H1 (cell line): ENCODE results near the gene MUC5B.

Experiments used
- CBX8 ChIP-seq: fragments of 300-800, 300-1000 bp; sonication (generic); IDR thresholded peaks from 2 replicates; pipeline ENCODE4 v1.7.1; 2016; ENCODE audit warnings: low read depth, low read length, borderline replicate concordance
- EGR1 ChIP-seq: IDR thresholded peaks from 2 replicates; pipeline ENCODE4 v1.6.1; 2011; ENCODE audit warnings: low read depth, low read length, borderline replicate concordance
- GABPA ChIP-seq: IDR thresholded peaks from 2 replicates; pipeline ENCODE4 v1.6.1; 2011; ENCODE audit warnings: mild to moderate bottlenecking, low read length, moderate library complexity, borderline replicate concordance; ENCODE audit not compliant: insufficient read depth
- HDAC2 ChIP-seq, 2 experiments: fragments of 300-600 bp in 1 of 2; sonication (generic) in 1 of 2; IDR thresholded peaks; 2 replicates each; pipeline ENCODE4 v1.6.1; 2011 to 2012; ENCODE audit warnings: low read depth in 2 of 2, low read length in 2 of 2, mild to moderate bottlenecking in 2 of 2, moderate library complexity in 2 of 2, borderline replicate concordance in 1 of 2, inconsistent platforms in 1 of 2
- MAFK ChIP-seq: IDR thresholded peaks from 2 replicates; pipeline ENCODE4 v1.6.1; 2012; ENCODE audit warnings: low read depth, mild to moderate bottlenecking, improper control_type of control experiment, low read length
- POLR2A ChIP-seq, 2 experiments: IDR thresholded peaks; 1 replicate in 1 of 2; 2 replicates in 1 of 2; pipeline ENCODE4 v1.6.1; 2011; ENCODE audit warnings: low read depth in 2 of 2, low read length in 2 of 2, mild to moderate bottlenecking in 2 of 2; ENCODE audit errors: control extremely low read depth in 1 of 2
- POLR2AphosphoS5 ChIP-seq: IDR thresholded peaks from 2 replicates; pipeline ENCODE4 v1.6.1; 2011; ENCODE audit warnings: low read depth, low read length
- RAD21 ChIP-seq, 2 experiments: IDR thresholded peaks in 1 of 2; conservative IDR thresholded peaks in 1 of 2; 2 replicates each; pipeline ENCODE4 v1.6.1; 2011; ENCODE audit warnings: low read depth in 2 of 2, low read length in 2 of 2, improper control_type of control experiment in 1 of 2, inconsistent platforms in 1 of 2, mild to moderate bottlenecking in 1 of 2, moderate library complexity in 1 of 2
- SIX5 ChIP-seq: IDR thresholded peaks from 2 replicates; pipeline ENCODE4 v1.6.1; 2011; ENCODE audit warnings: mild to moderate bottlenecking, low read depth, low read length
- SP1 ChIP-seq: IDR thresholded peaks from 2 replicates; pipeline ENCODE4 v1.6.1; 2011; ENCODE audit warnings: low read depth, low read length
- TCF12 ChIP-seq: IDR thresholded peaks from 2 replicates; pipeline ENCODE4 v1.6.1; 2011; ENCODE audit warnings: low read depth, mild to moderate bottlenecking, low read length
- YY1 ChIP-seq: IDR thresholded peaks from 2 replicates; pipeline ENCODE4 v1.6.1; 2011; ENCODE audit warnings: low read depth, mild to moderate bottlenecking, low read length
- TF ChIP-seq, protein P1 (sequence below), 3 experiments: IDR thresholded peaks; 1 replicate in 2 of 3; 2 replicates in 1 of 3; pipeline versions ENCODE4 v1.5.1 to v1.6.1; 2011; ENCODE audit warnings: low read length in 3 of 3, mild to moderate bottlenecking in 3 of 3, inconsistent platforms in 2 of 3, low read depth in 1 of 3, moderate library complexity in 1 of 3; ENCODE audit not compliant: insufficient read depth in 1 of 3; ENCODE audit errors: control extremely low read depth in 1 of 3
- TF ChIP-seq, protein P2 (sequence below): IDR thresholded peaks from 2 replicates; pipeline ENCODE4 v1.6.1; 2012; ENCODE audit warnings: inconsistent platforms

DNA sequence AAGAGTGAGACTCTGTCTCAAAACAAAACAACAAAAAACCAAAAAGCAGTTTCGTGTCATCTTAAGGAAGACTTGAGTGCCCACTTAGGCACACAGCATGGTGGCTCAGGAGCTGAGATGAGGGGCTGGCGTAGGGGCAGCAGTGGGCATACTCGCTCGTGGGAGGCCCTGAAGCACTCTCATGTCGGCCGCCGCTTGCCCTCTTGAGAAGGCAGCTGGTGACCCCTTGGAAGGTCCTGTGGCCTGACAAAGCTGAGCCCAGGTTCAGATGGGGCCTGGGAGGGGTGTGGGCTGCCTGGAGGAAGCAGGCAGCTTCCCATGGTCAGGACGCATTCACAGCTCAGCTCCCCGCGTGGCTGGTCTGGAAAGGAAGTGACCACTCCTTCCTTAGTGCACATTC lies 15.0 kb downstream of the MUC5B start:
- TF ChIP-seq, protein P1, sequence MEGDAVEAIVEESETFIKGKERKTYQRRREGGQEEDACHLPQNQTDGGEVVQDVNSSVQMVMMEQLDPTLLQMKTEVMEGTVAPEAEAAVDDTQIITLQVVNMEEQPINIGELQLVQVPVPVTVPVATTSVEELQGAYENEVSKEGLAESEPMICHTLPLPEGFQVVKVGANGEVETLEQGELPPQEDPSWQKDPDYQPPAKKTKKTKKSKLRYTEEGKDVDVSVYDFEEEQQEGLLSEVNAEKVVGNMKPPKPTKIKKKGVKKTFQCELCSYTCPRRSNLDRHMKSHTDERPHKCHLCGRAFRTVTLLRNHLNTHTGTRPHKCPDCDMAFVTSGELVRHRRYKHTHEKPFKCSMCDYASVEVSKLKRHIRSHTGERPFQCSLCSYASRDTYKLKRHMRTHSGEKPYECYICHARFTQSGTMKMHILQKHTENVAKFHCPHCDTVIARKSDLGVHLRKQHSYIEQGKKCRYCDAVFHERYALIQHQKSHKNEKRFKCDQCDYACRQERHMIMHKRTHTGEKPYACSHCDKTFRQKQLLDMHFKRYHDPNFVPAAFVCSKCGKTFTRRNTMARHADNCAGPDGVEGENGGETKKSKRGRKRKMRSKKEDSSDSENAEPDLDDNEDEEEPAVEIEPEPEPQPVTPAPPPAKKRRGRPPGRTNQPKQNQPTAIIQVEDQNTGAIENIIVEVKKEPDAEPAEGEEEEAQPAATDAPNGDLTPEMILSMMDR (IDR thresholded peaks at IDR 0.05; ENCODE audit: control extremely low read depth in 1 of 3, insufficient read depth in 1 of 3, low read depth in 1 of 3, low read length in 3 of 3): no peak
- no peak for TF ChIP-seq EGR1
- TF ChIP-seq RAD21 (IDR thresholded peaks at IDR 0.05 in 1 of 2, conservative IDR thresholded peaks at IDR 0.05 in 1 of 2; ENCODE audit: low read depth in 2 of 2, low read length in 2 of 2): no peak
- no peak for TF ChIP-seq TCF12
- no peak for TF ChIP-seq POLR2A (IDR thresholded peaks at IDR 0.05; ENCODE audit: control extremely low read depth in 1 of 2, low read depth in 2 of 2, low read length in 2 of 2)
- no peak for TF ChIP-seq GABPA
- TF ChIP-seq POLR2AphosphoS5: no peak
- TF ChIP-seq HDAC2 (IDR thresholded peaks at IDR 0.05; ENCODE audit: borderline replicate concordance in 1 of 2, low read depth in 2 of 2, low read length in 2 of 2): no peak
- TF ChIP-seq, protein P2, sequence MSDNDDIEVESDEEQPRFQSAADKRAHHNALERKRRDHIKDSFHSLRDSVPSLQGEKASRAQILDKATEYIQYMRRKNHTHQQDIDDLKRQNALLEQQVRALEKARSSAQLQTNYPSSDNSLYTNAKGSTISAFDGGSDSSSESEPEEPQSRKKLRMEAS: no peak
- no peak for TF ChIP-seq CBX8
- no peak for TF ChIP-seq SP1
- TF ChIP-seq SIX5: no peak
- no peak for TF ChIP-seq YY1
- TF ChIP-seq MAFK: no peak
